Naive B cell (primary cell): Measurements from ENCODE around the gene FAM13A. TPM values are rescaled to one million over a fixed set of nuclear protein-coding genes. Genes with fewer than 3 reads are reported as not detected.

Experiments
- ATAC-seq, 2 donors: fragments of 150-1000 bp; cut with Tn5 transposase; 2 replicates each; pipeline ENCODE4 v1.10.0; 2021; ENCODE audit warnings: low read depth in 2 of 2, mild to moderate bottlenecking in 2 of 2, moderate library complexity in 2 of 2
- DNase-seq: peaks from one replicate; pipeline ENCODE4 v3.0.0; 2022
- H3K27ac Mint-ChIP-seq, 6 donors: one replicate each; pipeline ENCODE4 v1.8.0; 2020 to 2022; ENCODE audit warnings: mild to moderate bottlenecking in 6 of 6, mixed read lengths in 6 of 6, moderate library complexity in 5 of 6, inconsistent platforms in 2 of 6
- H3K27me3 Mint-ChIP-seq, 3 donors: one replicate each; pipeline ENCODE4 v1.8.0; 2021 to 2022; ENCODE audit warnings: mixed read lengths in 3 of 3, mild to moderate bottlenecking in 1 of 3
- H3K36me3 Mint-ChIP-seq, 2 donors: one replicate each; pipeline ENCODE4 v1.8.0; 2020 to 2022; ENCODE audit warnings: mixed read lengths in 2 of 2, inconsistent platforms in 1 of 2, mild to moderate bottlenecking in 1 of 2
- H3K4me1 Mint-ChIP-seq, 3 donors: one replicate each; pipeline ENCODE4 v1.8.0; 2020 to 2022; ENCODE audit warnings: mixed read lengths in 3 of 3, inconsistent platforms in 1 of 3, mild to moderate bottlenecking in 1 of 3, moderate library complexity in 1 of 3
- H3K4me3 Mint-ChIP-seq, 8 donors: one replicate each; pipeline ENCODE4 v1.8.0; 2020 to 2022; ENCODE audit warnings: mild to moderate bottlenecking in 8 of 8, mixed read lengths in 8 of 8, moderate library complexity in 8 of 8, inconsistent platforms in 2 of 8
- H3K9me3 Mint-ChIP-seq, 7 donors: one replicate each; pipeline ENCODE4 v1.8.0; 2020 to 2022; ENCODE audit warnings: mixed read lengths in 7 of 7, mild to moderate bottlenecking in 5 of 7, inconsistent platforms in 2 of 7, moderate library complexity in 1 of 7
- polyA plus RNA-seq, 6 donors: library from polyadenylated mRNA; unstranded; fragments of 300-500 nt; fragmentation: Illumina TruSeq; gene quantifications; one replicate each; pipeline ENCODE4 v1.2.3, GENCODE V29; 2021; ENCODE audit warnings: low read depth in 6 of 6

The FAM13A gene
- polyA plus RNA-seq, 6 donors from 2014 or later = 0.41 to 1.8 (median 0.61) TPM

- peaks cover 0 to 3% (median 0%) of the 10 kb centered on the region in 7 donors for H3K9me3 Mint-ChIP-seq
- H3K4me1 Mint-ChIP-seq = no peaks in the 10 kb centered on the region
- no peaks in the 10 kb centered on the region for H3K36me3 Mint-ChIP-seq
- H3K27ac Mint-ChIP-seq = peak overlapping the region in 1 of 6 donors; percentile 75
- ATAC-seq (no peak), DNase-seq (no peak)
- peaks cover 0 to 6% (median 0%) of the 10 kb centered on the region in 3 donors for H3K27me3 Mint-ChIP-seq
- no peak overlapping the region for H3K4me3 Mint-ChIP-seq
These were observed 176.3 kb downstream of the FAM13A start for GRCh38 chr4:88880501-88881226.

GRCh38 chr4:88879991-88880390, 177.0 kb downstream of the FAM13A start:
- Mint-ChIP-seq H3K4me1 (no peaks in the 10 kb centered on the region), H3K27me3 (peaks cover 0 to 6% (median 0%) of the 10 kb centered on the region in 3 donors), H3K9me3 (peaks cover 0 to 5% (median 0%) of the 10 kb centered on the region in 7 donors), H3K27ac (no peak overlapping the region), H3K4me3 (peak overlapping the region in 1 of 8 donors; percentile 7), H3K36me3 (no peaks in the 10 kb centered on the region)
- ATAC-seq = no peak
- no peak for DNase-seq

- H3K36me3 Mint-ChIP-seq = no peaks in the 10 kb centered on the region
- DNase-seq (no peak), ATAC-seq (no peak)
- no peaks in the 10 kb centered on the region for H3K4me1 Mint-ChIP-seq
- H3K27ac Mint-ChIP-seq = no peak overlapping the region
- H3K4me3 Mint-ChIP-seq = no peak overlapping the region
- peaks cover 0 to 11% (median 0%) of the 10 kb centered on the region in 3 donors for H3K27me3 Mint-ChIP-seq
- H3K9me3 Mint-ChIP-seq = peaks cover 0 to 9% (median 7%) of the 10 kb centered on the region in 7 donors
These were observed 178.3 kb downstream of the FAM13A start for GRCh38 chr4:88878642-88879041.

GRCh38 chr4:88870428-88870827, 186.6 kb downstream of the FAM13A start:
- ATAC-seq (no peak), DNase-seq (no peak)
- Mint-ChIP-seq H3K4me3 (no peak overlapping the region), H3K9me3 (peaks cover 1 to 13% (median 4%) of the 10 kb centered on the region in 7 donors), H3K27me3 (peaks cover 25 to 47% (median 37%) of the 10 kb centered on the region in 3 donors), H3K27ac (no peak overlapping the region), H3K36me3 (peaks cover 0 to 8% of the 10 kb centered on the region in 2 donors), H3K4me1 (no peaks in the 10 kb centered on the region)

GRCh38 chr4:88868510-88868909, 188.5 kb downstream of the FAM13A start:
- Mint-ChIP-seq H3K4me3 (no peak overlapping the region), H3K4me1 (no peaks in the 10 kb centered on the region), H3K27me3 (peaks cover 25 to 47% (median 31%) of the 10 kb centered on the region in 3 donors), H3K9me3 (peaks cover 0 to 6% (median 1%) of the 10 kb centered on the region in 7 donors), H3K36me3 (peaks cover 0 to 8% of the 10 kb centered on the region in 2 donors), H3K27ac (no peak overlapping the region)
- ATAC-seq (no peak), DNase-seq (no peak)

GRCh38 chr4:88866862-88867550, 190.0 kb downstream of the FAM13A start:
- DNase-seq = no peak
- no peak for ATAC-seq
- Mint-ChIP-seq H3K27me3 (peaks cover 30 to 38% (median 31%) of the 10 kb centered on the region in 3 donors), H3K4me1 (no peaks in the 10 kb centered on the region), H3K36me3 (peaks cover 0 to 8% of the 10 kb centered on the region in 2 donors), H3K9me3 (peaks cover 0 to 6% (median 1%) of the 10 kb centered on the region in 7 donors), H3K27ac (no peak overlapping the region), H3K4me3 (no peak overlapping the region)

GRCh38 chr4:88865466-88865865, 191.5 kb downstream of the FAM13A start:
- Mint-ChIP-seq H3K4me3 (no peak overlapping the region), H3K36me3 (no peaks in the 10 kb centered on the region), H3K9me3 (no peaks in the 10 kb centered on the region), H3K27me3 (peaks cover 18 to 29% (median 24%) of the 10 kb centered on the region in 3 donors), H3K4me1 (no peaks in the 10 kb centered on the region), H3K27ac (no peak overlapping the region)
- DNase-seq = no peak
- ATAC-seq = no peak

- no peaks in the 10 kb centered on the region for H3K4me1 Mint-ChIP-seq
- H3K27me3 Mint-ChIP-seq = peaks cover 18 to 29% (median 24%) of the 10 kb centered on the region in 3 donors
- no peak overlapping the region for H3K4me3 Mint-ChIP-seq
- H3K9me3 Mint-ChIP-seq = no peaks in the 10 kb centered on the region
- no peak for DNase-seq
- no peaks in the 10 kb centered on the region for H3K36me3 Mint-ChIP-seq
- ATAC-seq = no peak
- no peak overlapping the region for H3K27ac Mint-ChIP-seq
These were observed 191.9 kb downstream of the FAM13A start for GRCh38 chr4:88865046-88865445.

- Mint-ChIP-seq H3K27ac (no peak overlapping the region), H3K4me1 (peaks cover 13 to 14% (median 13%) of the 10 kb centered on the region in 3 donors), H3K9me3 (no peaks in the 10 kb centered on the region), H3K36me3 (no peaks in the 10 kb centered on the region), H3K4me3 (no peak overlapping the region), H3K27me3 (peaks cover 0 to 7% (median 0%) of the 10 kb centered on the region in 3 donors)
- DNase-seq (no peak), ATAC-seq (no peak)
These were observed 196.4 kb downstream of the FAM13A start for GRCh38 chr4:88860586-88860985.

GRCh38 chr4:88859191-88859812, 197.7 kb downstream of the FAM13A start:
- peak in 1 of 2 donors; percentile 14 for ATAC-seq
- DNase-seq = no peak
- Mint-ChIP-seq H3K27me3 (peaks cover 0 to 7% (median 0%) of the 10 kb centered on the region in 3 donors), H3K4me3 (peak overlapping the region in 1 of 8 donors; percentile 3), H3K27ac (peak overlapping the region in 1 of 6 donors; percentile 6), H3K4me1 (peaks cover 13 to 14% (median 13%) of the 10 kb centered on the region in 3 donors), H3K9me3 (no peaks in the 10 kb centered on the region), H3K36me3 (no peaks in the 10 kb centered on the region)

GRCh38 chr4:88858752-88859151, 198.2 kb downstream of the FAM13A start:
- Mint-ChIP-seq H3K4me3 (peak overlapping the region in 1 of 8 donors; percentile 3), H3K27ac (peak overlapping the region in 2 of 6 donors; percentile 1 to 6), H3K36me3 (no peaks in the 10 kb centered on the region), H3K27me3 (peaks cover 0 to 7% (median 0%) of the 10 kb centered on the region in 3 donors), H3K4me1 (peaks cover 13 to 14% (median 13%) of the 10 kb centered on the region in 3 donors), H3K9me3 (no peaks in the 10 kb centered on the region)
- DNase-seq = peak; percentile 31
- peak; percentile 79 to 84 for ATAC-seq

GRCh38 chr4:88857588-88857987, 199.4 kb downstream of the FAM13A start:
- Mint-ChIP-seq H3K27ac (no peak overlapping the region), H3K4me3 (no peak overlapping the region), H3K27me3 (peaks cover 0 to 7% (median 0%) of the 10 kb centered on the region in 3 donors), H3K4me1 (peaks cover 13 to 14% (median 13%) of the 10 kb centered on the region in 3 donors), H3K9me3 (no peaks in the 10 kb centered on the region), H3K36me3 (no peaks in the 10 kb centered on the region)
- ATAC-seq = no peak
- DNase-seq = no peak

- H3K4me1 Mint-ChIP-seq = peaks cover 12 to 13% (median 12%) of the 10 kb centered on the region in 3 donors
- H3K27me3 Mint-ChIP-seq = no peaks in the 10 kb centered on the region
- ATAC-seq (no peak), DNase-seq (no peak)
- H3K4me3 Mint-ChIP-seq = no peak overlapping the region
- H3K27ac Mint-ChIP-seq = no peak overlapping the region
- no peaks in the 10 kb centered on the region for H3K9me3 Mint-ChIP-seq
- H3K36me3 Mint-ChIP-seq = no peaks in the 10 kb centered on the region
These were observed 202.5 kb downstream of the FAM13A start for GRCh38 chr4:88854481-88854880.
